ENCODE measurements around the gene CEACAM19. TPM values are rescaled to one million over a fixed set of nuclear protein-coding genes. Genes with fewer than 3 reads are reported as not detected.

The CEACAM19 gene
- total and polyA plus RNA-seq, 2 donors (not counting 3 experiments of a cell fraction or from before 2014, with no cell fraction given), result 9.9 to 14.5 TPM

- Histone ChIP-seq H4K20me1 (replicated peaks; ENCODE audit: control insufficient read depth, extremely low read depth, insufficient read depth, low read length) (no peaks in the 10 kb centered on the region), H3K9me1 (replicated peaks; ENCODE audit: control insufficient read depth, extremely low read depth, insufficient read depth, low read length) (no peaks in the 10 kb centered on the region), H3K4me2 (ENCODE audit: insufficient read depth, low read length) (no peak overlapping the region), H3K27me3 (ENCODE audit: control insufficient read depth in 2 of 2, insufficient read depth in 2 of 2, low read length in 2 of 2) (no peaks in the 10 kb centered on the region), H3K79me2 (ENCODE audit: control insufficient read depth, insufficient read depth, low read length) (no peaks in the 10 kb centered on the region), H3K36me3 (ENCODE audit: control insufficient read depth in 2 of 2, extremely low read depth in 1 of 2, insufficient read depth in 2 of 2, low read length in 2 of 2) (no peaks in the 10 kb centered on the region), H3K9ac (replicated peaks; ENCODE audit: extremely low read depth, insufficient read depth, low read length) (no peak overlapping the region), H3K27ac (ENCODE audit: insufficient read depth, low read depth, low read length) (no peak overlapping the region), H3K9me3 (replicated peaks; ENCODE audit: control insufficient read depth, insufficient read depth, low read length) (no peaks in the 10 kb centered on the region), H3K4me3 (replicated peaks in 1 of 3; ENCODE audit: insufficient read depth in 1 of 3, low read depth in 1 of 3, low read length in 3 of 3) (no peak overlapping the region), H2AFZ (ENCODE audit: low read depth, low read length) (no peak overlapping the region), H3K4me1 (ENCODE audit: control insufficient read depth, extremely low read depth, insufficient read depth, low read length) (peaks cover 12% of the 10 kb centered on the region)
- CTCF ChIA-PET, result interaction anchor here (0.8 to 3.3 kb wide), 7 partner anchors 12 to 135 kb away, joined by 3 to 19 read pairs (median 4); no protein-coding TSS in a partner anchor
- BruUV-seq (replicated peaks), result no TSS peak
- TF ChIP-seq MYC (IDR thresholded peaks at IDR 0.05; ENCODE audit: low read depth, low read length) (no peak), POLR2AphosphoS5 (IDR thresholded peaks at IDR 0.05; ENCODE audit: insufficient read depth, low read depth, low read length) (no peak), FOS (IDR thresholded peaks at IDR 0.05; ENCODE audit: borderline replicate concordance, insufficient read depth, low read length) (no peak), GATA2 (IDR thresholded peaks at IDR 0.05; ENCODE audit: insufficient read depth, insufficient read length, low read depth, low read length) (no peak), EZH2 (IDR thresholded peaks at IDR 0.05; ENCODE audit: borderline replicate concordance, low read depth, low read length, severe bottlenecking) (no peak)
- TF ChIP-seq, protein P1, sequence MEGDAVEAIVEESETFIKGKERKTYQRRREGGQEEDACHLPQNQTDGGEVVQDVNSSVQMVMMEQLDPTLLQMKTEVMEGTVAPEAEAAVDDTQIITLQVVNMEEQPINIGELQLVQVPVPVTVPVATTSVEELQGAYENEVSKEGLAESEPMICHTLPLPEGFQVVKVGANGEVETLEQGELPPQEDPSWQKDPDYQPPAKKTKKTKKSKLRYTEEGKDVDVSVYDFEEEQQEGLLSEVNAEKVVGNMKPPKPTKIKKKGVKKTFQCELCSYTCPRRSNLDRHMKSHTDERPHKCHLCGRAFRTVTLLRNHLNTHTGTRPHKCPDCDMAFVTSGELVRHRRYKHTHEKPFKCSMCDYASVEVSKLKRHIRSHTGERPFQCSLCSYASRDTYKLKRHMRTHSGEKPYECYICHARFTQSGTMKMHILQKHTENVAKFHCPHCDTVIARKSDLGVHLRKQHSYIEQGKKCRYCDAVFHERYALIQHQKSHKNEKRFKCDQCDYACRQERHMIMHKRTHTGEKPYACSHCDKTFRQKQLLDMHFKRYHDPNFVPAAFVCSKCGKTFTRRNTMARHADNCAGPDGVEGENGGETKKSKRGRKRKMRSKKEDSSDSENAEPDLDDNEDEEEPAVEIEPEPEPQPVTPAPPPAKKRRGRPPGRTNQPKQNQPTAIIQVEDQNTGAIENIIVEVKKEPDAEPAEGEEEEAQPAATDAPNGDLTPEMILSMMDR (IDR thresholded peaks at IDR 0.05; ENCODE audit: extremely low read depth in 1 of 2, insufficient read depth in 1 of 2, low read depth in 1 of 2, low read length in 2 of 2), result no peak
- TF ChIP-seq, protein P2, sequence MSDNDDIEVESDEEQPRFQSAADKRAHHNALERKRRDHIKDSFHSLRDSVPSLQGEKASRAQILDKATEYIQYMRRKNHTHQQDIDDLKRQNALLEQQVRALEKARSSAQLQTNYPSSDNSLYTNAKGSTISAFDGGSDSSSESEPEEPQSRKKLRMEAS (IDR thresholded peaks at IDR 0.05; ENCODE audit: insufficient read depth, insufficient read length), result no peak
- POLR2A ChIA-PET, result no interaction called here
- FAIRE-seq (no peak), DNase-seq (ENCODE audit: low read depth, low spot score) (no peak)
- dilution Hi-C loops (cut with MboI; ENCODE audit: extremely low pct_ligation_motif_present, low sequenced_read_pairs), result no loop called here
- intact Hi-C loops (cut with micrococcal nuclease), result no loop called here
Observed at GRCh38 chr19:44635581-44636438, 35.5 kb upstream of the CEACAM19 start.
